ENCODE data around the gene WSCD2. TPM values are rescaled to one million over a fixed set of nuclear protein-coding genes. Genes with fewer than 3 reads are reported as not detected.

The WSCD2 gene
- total RNA-seq, 2 experiments from 2014 or later: not detected

DNA sequence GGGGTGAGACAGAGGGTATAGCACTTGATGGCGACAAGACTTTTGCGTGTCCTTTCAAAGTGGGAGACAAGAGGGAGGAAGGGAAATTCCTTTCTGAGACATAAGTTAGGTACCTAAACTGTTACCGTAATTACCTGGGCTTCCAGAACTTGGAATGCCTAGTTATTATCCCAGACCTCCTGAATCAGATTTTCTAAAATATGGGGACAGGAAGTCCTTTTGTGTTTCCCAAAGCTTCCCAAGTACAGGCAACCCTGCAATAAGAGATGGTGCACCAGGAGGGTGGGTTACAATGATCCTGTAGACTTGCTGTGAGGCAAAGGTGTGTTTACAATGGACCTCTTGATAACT lies 126.1 kb downstream of the WSCD2 start:
- DNase-seq (ENCODE audit: low spot score): no peak
- no peaks in the 10 kb centered on the region for H3K9me3 ChIP-seq (ENCODE audit: low read length)
- no peak overlapping the region for H3K27ac ChIP-seq (ENCODE audit: low read depth, low read length, poor library complexity, severe bottlenecking)
- BruUV-seq (replicated peaks): no TSS peak
- H4K20me1 ChIP-seq (ENCODE audit: insufficient read depth, low read length): no peaks in the 10 kb centered on the region
- no peak overlapping the region for H3K4me3 ChIP-seq (ENCODE audit: low read depth, low read length, poor library complexity, severe bottlenecking)
- no peak overlapping the region for H2AFZ ChIP-seq (ENCODE audit: low read length)
- no peaks in the 10 kb centered on the region for H3K36me3 ChIP-seq (ENCODE audit: insufficient read depth, low read length)
- CTCF ChIA-PET (ENCODE audit: unreplicated experiment): no interaction called here
- no peak for TF ChIP-seq EZH2phosphoT487 (IDR thresholded peaks at IDR 0.05; ENCODE audit: borderline replicate concordance, low read depth, low read length)
- TF ChIP-seq, protein P1, sequence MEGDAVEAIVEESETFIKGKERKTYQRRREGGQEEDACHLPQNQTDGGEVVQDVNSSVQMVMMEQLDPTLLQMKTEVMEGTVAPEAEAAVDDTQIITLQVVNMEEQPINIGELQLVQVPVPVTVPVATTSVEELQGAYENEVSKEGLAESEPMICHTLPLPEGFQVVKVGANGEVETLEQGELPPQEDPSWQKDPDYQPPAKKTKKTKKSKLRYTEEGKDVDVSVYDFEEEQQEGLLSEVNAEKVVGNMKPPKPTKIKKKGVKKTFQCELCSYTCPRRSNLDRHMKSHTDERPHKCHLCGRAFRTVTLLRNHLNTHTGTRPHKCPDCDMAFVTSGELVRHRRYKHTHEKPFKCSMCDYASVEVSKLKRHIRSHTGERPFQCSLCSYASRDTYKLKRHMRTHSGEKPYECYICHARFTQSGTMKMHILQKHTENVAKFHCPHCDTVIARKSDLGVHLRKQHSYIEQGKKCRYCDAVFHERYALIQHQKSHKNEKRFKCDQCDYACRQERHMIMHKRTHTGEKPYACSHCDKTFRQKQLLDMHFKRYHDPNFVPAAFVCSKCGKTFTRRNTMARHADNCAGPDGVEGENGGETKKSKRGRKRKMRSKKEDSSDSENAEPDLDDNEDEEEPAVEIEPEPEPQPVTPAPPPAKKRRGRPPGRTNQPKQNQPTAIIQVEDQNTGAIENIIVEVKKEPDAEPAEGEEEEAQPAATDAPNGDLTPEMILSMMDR (conservative IDR thresholded peaks at IDR 0.05; ENCODE audit: low read length): no peak
- H3K9me2 ChIP-seq (ENCODE audit: insufficient read depth, low read length): no peaks in the 10 kb centered on the region
- H3K79me2 ChIP-seq (ENCODE audit: insufficient read depth, low read depth, low read length): no peaks in the 10 kb centered on the region
- H3K4me1 ChIP-seq (ENCODE audit: insufficient read depth, low read length, poor library complexity, severe bottlenecking): peaks cover 2% of the 10 kb centered on the region
- POLR2A ChIA-PET: interaction anchor here (0.6 kb wide), 1 partner anchor 678 kb away, joined by 4 read pairs; no protein-coding TSS in a partner anchor
- intact Hi-C loops (cut with micrococcal nuclease; ENCODE audit: unreplicated experiment): no loop called here
- no peak overlapping the region for H3K4me2 ChIP-seq (ENCODE audit: low read length)

- POLR2A ChIA-PET: interaction anchor here (0.6 kb wide), 1 partner anchor 455 kb away, joined by 3 read pairs; no protein-coding TSS in a partner anchor
- H3K27ac ChIP-seq (ENCODE audit: low read depth, low read length, poor library complexity, severe bottlenecking): no peak overlapping the region
- no TSS peak for BruUV-seq (replicated peaks)
- no peak overlapping the region for H2AFZ ChIP-seq (ENCODE audit: low read length)
- TF ChIP-seq EZH2phosphoT487 (IDR thresholded peaks at IDR 0.05; ENCODE audit: borderline replicate concordance, low read depth, low read length): no peak
- TF ChIP-seq, protein P1 (conservative IDR thresholded peaks at IDR 0.05; ENCODE audit: low read length): no peak
- no peak overlapping the region for H3K4me2 ChIP-seq (ENCODE audit: low read length)
- peaks cover 2% of the 10 kb centered on the region for H3K4me1 ChIP-seq (ENCODE audit: insufficient read depth, low read length, poor library complexity, severe bottlenecking)
- intact Hi-C loops (cut with micrococcal nuclease; ENCODE audit: unreplicated experiment): no loop called here
- no peak overlapping the region for H3K4me3 ChIP-seq (ENCODE audit: low read depth, low read length, poor library complexity, severe bottlenecking)
- H3K9me3 ChIP-seq (ENCODE audit: low read length): peaks cover 6% of the 10 kb centered on the region; the same call in 1 of the 2 replicates
- CTCF ChIA-PET (ENCODE audit: unreplicated experiment): no interaction called here
- H3K79me2 ChIP-seq (ENCODE audit: insufficient read depth, low read depth, low read length): no peaks in the 10 kb centered on the region
- H3K9me2 ChIP-seq (ENCODE audit: insufficient read depth, low read length): no peaks in the 10 kb centered on the region
- no peak for DNase-seq (ENCODE audit: low spot score)
- no peaks in the 10 kb centered on the region for H4K20me1 ChIP-seq (ENCODE audit: insufficient read depth, low read length)
- no peaks in the 10 kb centered on the region for H3K36me3 ChIP-seq (ENCODE audit: insufficient read depth, low read length)
Measured at GRCh38 chr12:108257004-108257403, 127.9 kb downstream of the WSCD2 start.

DNA sequence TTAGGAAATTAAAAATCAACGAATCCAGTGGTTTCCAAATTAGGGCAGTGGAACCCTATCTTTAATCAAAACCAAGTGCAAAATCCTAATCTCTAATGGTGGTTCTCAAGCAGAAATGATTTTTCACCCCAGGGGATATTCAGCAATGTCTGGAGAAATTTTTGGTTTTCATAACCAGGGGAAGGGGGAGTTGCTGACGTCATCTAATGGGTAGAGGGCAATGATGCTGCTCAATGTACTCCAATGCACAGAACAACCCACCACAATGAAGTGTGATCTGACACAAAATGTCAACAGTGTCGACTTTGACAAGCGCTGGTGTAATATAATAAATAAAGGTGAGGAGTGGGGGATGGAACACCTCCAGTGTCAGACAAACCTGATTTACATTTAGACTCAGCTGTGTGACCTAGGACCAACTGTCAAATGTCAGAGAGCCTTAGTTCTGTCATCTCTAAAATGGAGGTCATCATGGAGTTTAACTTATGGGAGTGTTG lies 128.6 kb downstream of the WSCD2 start:
- no TSS peak for BruUV-seq (replicated peaks)
- no peak overlapping the region for H3K4me2 ChIP-seq (ENCODE audit: low read length)
- H3K27ac ChIP-seq (ENCODE audit: low read depth, low read length, poor library complexity, severe bottlenecking): no peak overlapping the region
- H2AFZ ChIP-seq (ENCODE audit: low read length): no peak overlapping the region
- no peak overlapping the region for H3K4me3 ChIP-seq (ENCODE audit: low read depth, low read length, poor library complexity, severe bottlenecking)
- H3K79me2 ChIP-seq (ENCODE audit: insufficient read depth, low read depth, low read length): no peaks in the 10 kb centered on the region
- TF ChIP-seq, protein P1 (conservative IDR thresholded peaks at IDR 0.05; ENCODE audit: low read length): no peak
- no peak for TF ChIP-seq EZH2phosphoT487 (IDR thresholded peaks at IDR 0.05; ENCODE audit: borderline replicate concordance, low read depth, low read length)
- H3K9me3 ChIP-seq (ENCODE audit: low read length): peaks cover 6% of the 10 kb centered on the region; the same call in 1 of the 2 replicates
- CTCF ChIA-PET (ENCODE audit: unreplicated experiment): no interaction called here
- POLR2A ChIA-PET: no interaction called here
- no peaks in the 10 kb centered on the region for H3K9me2 ChIP-seq (ENCODE audit: insufficient read depth, low read length)
- intact Hi-C loops (cut with micrococcal nuclease; ENCODE audit: unreplicated experiment): no loop called here
- no peaks in the 10 kb centered on the region for H4K20me1 ChIP-seq (ENCODE audit: insufficient read depth, low read length)
- peaks cover 2% of the 10 kb centered on the region for H3K4me1 ChIP-seq (ENCODE audit: insufficient read depth, low read length, poor library complexity, severe bottlenecking)
- no peak for DNase-seq (ENCODE audit: low spot score)
- H3K36me3 ChIP-seq (ENCODE audit: insufficient read depth, low read length): no peaks in the 10 kb centered on the region
